GM06990 (cell line): Measurements from ENCODE around the gene SAMD9L.

ENCODE experiments used
- DNase-seq: peaks from one replicate; pipeline ENCODE4 v3.0.0-alpha.2; 2011; ENCODE audit not compliant: insufficient read length; ENCODE audit errors: extremely low read depth
- H3K27me3 ChIP-seq: replicated peaks from 2 replicates; pipeline ENCODE4 v1.6.0; 2011; ENCODE audit warnings: low read length; ENCODE audit not compliant: control insufficient read depth, insufficient read depth
- H3K36me3 ChIP-seq: 2 replicates; pipeline ENCODE4 v1.5.1; 2011; ENCODE audit warnings: low read length; ENCODE audit not compliant: control insufficient read depth, insufficient read depth
- H3K4me3 ChIP-seq: replicated peaks from 2 replicates; pipeline ENCODE4 v1.5.1; 2011; ENCODE audit warnings: low read depth, mild to moderate bottlenecking, control low read depth, low read length
- TF ChIP-seq, protein P1 (sequence below): IDR thresholded peaks from 2 replicates; pipeline ENCODE4 v1.5.1; 2011; ENCODE audit warnings: low read length, control low read depth, mild to moderate bottlenecking, inconsistent platforms; ENCODE audit not compliant: insufficient read depth, poor library complexity, severe bottlenecking

Gene SAMD9L

DNA sequence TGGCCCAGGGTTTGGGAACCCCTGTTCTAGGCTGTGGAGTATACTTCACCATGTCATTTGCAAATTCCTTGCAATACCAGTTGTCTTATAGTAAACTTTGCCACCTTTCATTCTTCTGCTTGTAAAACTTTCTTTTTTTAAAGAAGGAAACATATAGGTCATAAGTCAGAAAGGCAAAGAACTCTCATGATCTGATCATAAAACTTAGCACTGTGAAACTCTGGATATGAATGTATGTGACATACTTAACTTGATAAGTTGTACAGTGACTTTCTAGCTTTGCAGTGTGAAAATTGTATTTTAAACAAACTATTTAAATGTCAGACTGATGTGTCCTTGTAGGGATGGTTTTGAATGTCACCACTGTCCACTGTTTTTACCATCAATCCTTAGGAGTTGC is 31.0 kb upstream of the SAMD9L start:
- no peak overlapping the region for H3K4me3 ChIP-seq
- H3K36me3 ChIP-seq = no peaks in the 10 kb centered on the region
- TF ChIP-seq, protein P1, sequence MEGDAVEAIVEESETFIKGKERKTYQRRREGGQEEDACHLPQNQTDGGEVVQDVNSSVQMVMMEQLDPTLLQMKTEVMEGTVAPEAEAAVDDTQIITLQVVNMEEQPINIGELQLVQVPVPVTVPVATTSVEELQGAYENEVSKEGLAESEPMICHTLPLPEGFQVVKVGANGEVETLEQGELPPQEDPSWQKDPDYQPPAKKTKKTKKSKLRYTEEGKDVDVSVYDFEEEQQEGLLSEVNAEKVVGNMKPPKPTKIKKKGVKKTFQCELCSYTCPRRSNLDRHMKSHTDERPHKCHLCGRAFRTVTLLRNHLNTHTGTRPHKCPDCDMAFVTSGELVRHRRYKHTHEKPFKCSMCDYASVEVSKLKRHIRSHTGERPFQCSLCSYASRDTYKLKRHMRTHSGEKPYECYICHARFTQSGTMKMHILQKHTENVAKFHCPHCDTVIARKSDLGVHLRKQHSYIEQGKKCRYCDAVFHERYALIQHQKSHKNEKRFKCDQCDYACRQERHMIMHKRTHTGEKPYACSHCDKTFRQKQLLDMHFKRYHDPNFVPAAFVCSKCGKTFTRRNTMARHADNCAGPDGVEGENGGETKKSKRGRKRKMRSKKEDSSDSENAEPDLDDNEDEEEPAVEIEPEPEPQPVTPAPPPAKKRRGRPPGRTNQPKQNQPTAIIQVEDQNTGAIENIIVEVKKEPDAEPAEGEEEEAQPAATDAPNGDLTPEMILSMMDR = no peak
- H3K27me3 ChIP-seq = no peaks in the 10 kb centered on the region
- no peak for DNase-seq

- TF ChIP-seq, protein P1 = no peak
- Histone ChIP-seq H3K27me3 (no peaks in the 10 kb centered on the region), H3K4me3 (no peak overlapping the region), H3K36me3 (no peaks in the 10 kb centered on the region)
- no peak for DNase-seq
Observed at GRCh38 chr7:93178213-93178612, 30.0 kb upstream of the SAMD9L start.

- TF ChIP-seq, protein P1 = no peak
- no peak overlapping the region for H3K4me3 ChIP-seq
- H3K36me3 ChIP-seq = no peaks in the 10 kb centered on the region
- no peak for DNase-seq
- H3K27me3 ChIP-seq = no peaks in the 10 kb centered on the region
Observed at GRCh38 chr7:93176992-93177580, 28.9 kb upstream of the SAMD9L start.

DNA sequence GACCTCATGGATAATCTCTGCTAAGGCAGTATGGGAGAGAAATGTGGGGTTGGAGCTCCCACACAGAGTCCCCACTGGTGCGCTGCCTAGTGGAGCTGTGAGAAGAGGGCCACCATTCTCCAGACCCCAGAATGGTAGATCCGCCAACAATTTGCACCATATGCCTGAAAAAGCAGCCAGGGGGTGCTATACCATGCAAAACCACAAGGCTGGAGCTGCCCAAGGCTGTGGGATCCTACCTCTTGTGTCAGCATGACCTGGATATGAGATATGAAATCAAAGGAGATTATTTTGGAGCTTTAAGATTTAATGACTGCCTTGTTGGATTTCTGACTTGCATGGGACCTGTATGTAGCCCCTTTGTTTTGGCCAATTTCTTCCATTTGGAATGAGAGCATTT is 27.0 kb upstream of the SAMD9L start:
- H3K27me3 ChIP-seq = no peaks in the 10 kb centered on the region
- H3K36me3 ChIP-seq = no peaks in the 10 kb centered on the region
- H3K4me3 ChIP-seq = no peak overlapping the region
- TF ChIP-seq, protein P1 = no peak
- DNase-seq = no peak

- no peaks in the 10 kb centered on the region for H3K36me3 ChIP-seq
- no peak overlapping the region for H3K4me3 ChIP-seq
- TF ChIP-seq, protein P1 = no peak
- no peaks in the 10 kb centered on the region for H3K27me3 ChIP-seq
- DNase-seq = no peak
Observed at GRCh38 chr7:93172683-93173082, 24.5 kb upstream of the SAMD9L start.
